ENCODE measurements around the gene PHACTR3.
"Not testable (repeated sequence)": the region's sequence is repeated elsewhere in the genome, so short reads cannot be mapped to it uniquely, and the experiment has no call there.

Gene PHACTR3

GRCh38 chr20:59829054-59829785, 224.9 kb downstream of the PHACTR3 start:
- no peak for DNase-seq (ENCODE audit: low read depth)

DNA sequence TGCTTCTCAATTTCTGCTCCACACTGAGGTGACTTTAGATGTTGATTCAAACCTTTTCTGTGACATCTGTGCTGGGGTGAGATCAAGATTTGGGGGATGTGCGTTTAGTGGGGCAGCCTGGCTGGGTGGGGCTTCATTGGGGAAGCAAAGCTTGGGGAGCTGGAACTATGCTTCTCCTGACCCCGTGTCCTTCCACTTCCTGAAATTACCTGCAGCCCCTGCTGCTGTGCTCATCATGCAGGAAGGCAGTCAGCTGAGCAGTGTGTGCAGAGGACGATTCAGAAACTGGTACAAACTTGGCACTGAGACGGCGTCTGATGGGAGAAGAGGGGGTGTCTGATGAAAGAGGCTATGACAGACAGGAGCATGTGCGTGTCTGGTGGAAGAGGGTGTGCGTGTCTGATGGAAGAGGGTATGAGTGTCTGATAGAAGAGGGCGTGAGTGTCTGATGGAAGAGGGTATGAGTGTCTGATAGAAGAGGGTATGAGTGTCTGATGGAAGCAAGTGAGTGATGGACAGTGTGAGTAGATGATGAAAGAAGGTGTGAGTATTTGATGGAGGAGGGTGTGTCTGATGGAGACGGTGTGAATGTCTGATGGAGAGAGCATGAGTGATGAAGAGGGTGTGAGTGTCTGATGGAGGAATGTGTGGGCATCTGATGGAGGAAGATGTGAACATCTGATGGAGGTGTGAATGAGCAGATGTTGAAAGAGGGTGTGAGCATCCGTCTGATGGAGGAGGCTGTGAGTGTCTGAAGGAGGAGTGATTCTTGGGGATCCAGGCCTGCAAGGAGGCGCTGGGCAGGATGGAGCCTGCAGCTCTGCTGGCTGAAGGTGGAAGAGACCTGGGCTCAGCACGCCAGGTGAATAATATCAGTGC, 225.7 kb downstream of the PHACTR3 start:
- no peak for DNase-seq (ENCODE audit: low read depth)

DNA sequence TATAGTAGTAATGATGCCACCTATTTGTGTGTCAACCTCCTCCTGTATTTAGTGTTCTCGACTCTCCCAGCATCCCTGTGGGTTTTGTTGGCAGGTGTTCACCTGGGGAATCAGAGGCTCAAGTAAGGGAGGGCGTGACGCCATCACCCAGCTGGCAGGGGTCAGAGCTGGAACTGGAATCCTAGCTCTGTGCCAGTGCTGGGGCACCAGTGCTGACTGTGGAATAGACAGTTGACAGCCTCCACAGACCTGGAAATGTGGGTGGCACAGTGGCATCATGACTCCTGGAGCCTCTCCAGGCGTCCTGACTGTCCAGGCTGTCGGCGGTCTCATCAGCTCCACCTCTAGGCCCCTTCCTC, 226.3 kb downstream of the PHACTR3 start:
- no peak for DNase-seq (ENCODE audit: low read depth)

DNA sequence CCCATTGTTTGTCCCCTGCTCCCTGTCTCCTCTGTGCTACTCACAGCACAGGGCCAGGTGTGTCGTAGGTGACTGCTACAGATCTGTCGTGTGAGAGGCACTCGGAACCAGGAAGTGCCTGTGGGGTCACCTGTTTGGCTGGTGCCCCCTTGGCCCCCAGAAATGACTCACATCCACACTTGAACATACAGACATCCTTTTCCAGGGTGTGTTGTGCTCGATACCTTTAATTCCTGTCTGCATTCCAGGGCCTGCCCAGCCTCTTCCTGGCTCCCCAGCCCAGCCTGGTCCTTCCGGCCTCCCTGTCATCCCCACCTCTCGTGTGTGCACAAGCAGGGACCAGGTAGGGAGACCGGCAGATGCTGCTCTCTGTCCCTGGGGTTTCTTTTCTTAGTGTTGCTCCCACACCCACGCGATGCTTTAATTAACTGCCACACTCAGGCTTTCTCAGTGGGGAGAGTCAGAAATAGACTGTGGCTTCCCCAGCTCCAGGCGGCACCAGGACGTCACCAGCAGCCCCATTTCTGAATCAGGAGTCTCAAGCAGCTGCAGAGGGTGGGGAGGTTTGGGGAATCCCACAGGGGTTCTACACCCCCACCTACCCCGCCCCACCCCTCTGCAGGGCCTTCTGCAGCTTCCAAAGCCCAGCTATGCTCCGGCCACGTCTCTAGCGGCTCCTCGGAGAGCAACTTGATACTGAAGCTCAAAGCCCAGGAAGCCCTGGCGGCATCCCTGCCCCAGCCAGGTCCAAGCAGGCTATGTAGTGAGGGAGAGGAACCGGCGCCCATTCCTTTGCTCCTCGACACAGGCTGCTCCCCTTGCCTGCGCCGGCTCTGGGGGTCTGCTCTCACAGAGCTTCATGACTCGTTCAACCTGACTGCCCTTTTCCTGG, 226.9 kb downstream of the PHACTR3 start:
- DNase-seq (ENCODE audit: low read depth) = no peak

DNA sequence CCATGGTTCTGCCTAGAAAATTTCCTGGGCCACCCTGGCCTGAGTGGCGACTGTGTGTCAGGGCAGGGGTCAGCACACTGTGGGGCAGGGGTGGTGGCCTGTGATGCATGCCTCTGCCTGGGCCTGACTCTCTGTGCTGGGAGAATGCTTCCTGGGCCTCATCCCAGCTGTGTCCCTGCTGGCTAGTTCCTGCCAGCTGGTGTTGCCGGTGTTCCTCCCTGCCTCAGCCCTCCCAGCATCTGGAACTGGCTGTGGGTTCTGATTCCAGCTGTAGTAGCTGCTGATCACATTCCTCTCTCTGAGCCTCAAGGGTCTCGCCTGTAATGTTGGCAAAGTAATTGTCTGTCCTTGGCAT, 227.6 kb downstream of the PHACTR3 start:
- DNase-seq (ENCODE audit: low read depth) = no peak

- no peak for DNase-seq (ENCODE audit: low read depth)
Measured at GRCh38 chr20:59832406-59833363, 228.3 kb downstream of the PHACTR3 start.

DNA sequence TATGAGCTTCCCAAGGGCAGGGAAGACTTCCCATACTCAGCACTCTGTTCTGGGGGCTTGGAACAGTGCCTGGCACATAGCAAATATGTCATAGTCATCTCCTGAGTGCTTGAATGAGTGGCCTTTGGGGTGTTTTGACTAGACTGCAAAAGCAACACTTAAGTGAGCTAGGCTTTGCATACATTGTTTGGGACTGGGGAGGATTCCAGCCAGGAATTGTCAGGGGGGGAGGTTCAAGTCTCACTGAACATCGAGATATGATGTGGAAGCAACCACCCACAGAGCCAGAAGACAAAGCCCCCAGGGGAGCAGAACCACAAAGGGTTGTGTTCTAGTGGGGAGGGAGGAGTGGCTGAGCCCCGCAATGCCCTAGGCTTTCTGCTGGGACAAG, 230.7 kb downstream of the PHACTR3 start:
- DNase-seq (ENCODE audit: low read depth) = no peak

- DNase-seq (ENCODE audit: low read depth) = peak; percentile 6
Measured at GRCh38 chr20:59835448-59836395, 231.4 kb downstream of the PHACTR3 start.

DNA sequence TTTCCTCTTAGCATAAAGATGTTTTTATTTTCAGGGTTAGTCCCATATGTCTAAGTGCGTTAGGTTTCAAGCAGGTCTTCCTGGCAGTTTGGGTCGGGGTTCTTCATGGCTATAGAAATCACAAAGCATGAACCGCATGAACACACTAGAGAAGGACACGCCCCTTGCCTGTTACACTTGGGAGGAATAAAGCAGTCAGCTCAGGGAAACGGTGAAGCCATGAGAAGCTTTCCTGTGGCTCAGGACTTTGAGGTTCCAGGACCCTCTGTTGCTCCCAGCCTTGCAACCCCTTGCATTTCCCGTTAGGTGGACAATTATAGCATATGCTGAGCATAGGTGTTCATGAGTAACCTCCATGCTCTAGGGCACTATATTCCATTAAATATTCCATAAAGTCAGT, 232.4 kb downstream of the PHACTR3 start:
- no peak for DNase-seq (ENCODE audit: low read depth)

- DNase-seq (ENCODE audit: low read depth) = no peak
Measured at GRCh38 chr20:59837623-59838394, 233.5 kb downstream of the PHACTR3 start.

DNA sequence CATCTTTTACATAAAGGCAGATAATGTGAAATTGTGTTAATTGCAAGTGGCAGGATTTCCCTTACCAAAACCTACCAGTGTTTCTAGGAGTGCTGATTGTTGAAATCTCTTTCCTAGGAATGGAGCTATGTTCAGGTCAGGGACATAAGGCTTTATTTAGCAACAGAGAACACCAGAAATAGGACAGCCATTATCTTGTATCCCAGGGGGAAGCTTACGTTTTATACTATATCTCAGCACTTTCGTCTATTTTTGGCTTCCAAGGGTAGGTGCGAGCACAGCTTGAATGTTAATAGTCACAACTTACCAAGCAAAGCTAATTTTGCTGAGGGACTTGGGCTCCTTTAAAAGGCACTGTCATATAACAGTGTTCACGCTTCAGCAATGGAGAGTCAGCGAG, 235.1 kb downstream of the PHACTR3 start:
- no peak for DNase-seq (ENCODE audit: low read depth)

GRCh38 chr20:59845472-59845871, 241.1 kb downstream of the PHACTR3 start:
- no peak for DNase-seq (ENCODE audit: low read depth)

- DNase-seq (ENCODE audit: low read depth) = no peak
Measured at GRCh38 chr20:59848182-59848581, 243.8 kb downstream of the PHACTR3 start.

DNA sequence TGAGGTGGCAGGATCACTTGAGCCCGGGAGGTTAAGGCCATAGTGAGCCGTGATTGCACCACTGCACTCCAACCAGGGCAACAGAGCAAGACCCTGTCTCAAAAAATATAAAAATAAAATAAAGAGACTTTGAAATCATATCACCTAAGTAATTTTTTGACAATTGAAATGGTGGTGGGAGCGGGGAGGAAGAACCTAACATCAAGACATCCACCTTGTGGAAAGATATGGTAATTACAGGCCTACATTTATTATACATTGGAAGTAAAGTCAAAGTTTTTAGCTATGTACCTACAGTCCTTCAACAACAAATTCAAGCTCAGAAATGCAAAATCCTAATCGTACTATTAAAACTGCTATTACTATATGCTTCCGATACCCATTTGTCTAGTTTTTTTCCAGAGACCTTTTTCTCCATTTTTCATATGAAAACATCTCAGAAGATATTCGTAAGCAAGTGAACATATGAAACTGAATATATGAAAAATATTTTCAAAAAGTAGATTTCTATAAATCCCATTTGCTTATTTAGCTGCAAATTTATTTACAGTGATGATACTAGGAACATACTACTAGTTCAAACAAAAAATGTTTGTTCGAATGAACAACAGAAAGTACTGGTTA, 245.8 kb downstream of the PHACTR3 start:
- DNase-seq (ENCODE audit: low read depth) = no peak

GRCh38 chr20:59856526-59856925, 252.2 kb downstream of the PHACTR3 start:
- not testable (repeated sequence) for DNase-seq (ENCODE audit: low read depth)

DNA sequence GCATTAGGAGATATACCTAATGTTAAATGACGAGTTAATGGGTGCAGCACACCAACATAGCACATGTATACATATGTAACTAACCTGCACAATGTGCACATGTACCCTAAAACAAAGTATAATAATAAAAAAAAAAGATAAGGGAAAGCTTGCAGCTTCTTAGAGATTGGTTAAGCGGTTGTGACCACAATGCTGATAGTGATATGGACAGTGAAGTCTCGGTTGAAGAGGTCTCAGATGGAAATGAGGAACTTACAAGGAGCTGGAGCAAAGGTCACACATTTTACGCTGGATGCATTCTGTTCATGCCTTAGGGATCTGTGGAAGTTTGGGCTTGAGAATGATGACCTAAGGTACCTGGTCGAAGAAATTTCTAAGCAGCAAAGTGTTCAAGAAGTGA, 252.6 kb downstream of the PHACTR3 start:
- not testable (repeated sequence) for DNase-seq (ENCODE audit: low read depth)

GRCh38 chr20:59857966-59858365, 253.6 kb downstream of the PHACTR3 start:
- no peak for DNase-seq (ENCODE audit: low read depth)

DNA sequence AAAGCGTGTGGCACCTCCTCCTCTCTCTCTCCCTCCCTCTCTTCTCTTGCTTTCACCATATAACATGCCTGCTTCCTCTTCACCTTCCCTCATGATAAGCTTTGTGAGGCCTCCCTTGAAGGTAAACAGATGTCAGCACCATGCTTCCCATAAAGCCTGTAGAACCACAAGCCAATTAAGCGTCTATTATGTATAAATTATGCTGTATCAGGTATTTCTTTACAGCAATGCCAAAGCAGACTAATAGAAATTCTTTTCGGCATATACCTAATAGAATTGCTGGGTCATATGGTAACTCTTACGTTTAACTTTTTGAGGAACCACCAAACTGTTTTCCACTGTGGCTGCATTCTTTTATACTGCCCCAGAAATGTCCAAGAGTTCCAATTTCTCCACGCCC, 254.1 kb downstream of the PHACTR3 start:
- DNase-seq (ENCODE audit: low read depth) = no peak

- DNase-seq (ENCODE audit: low read depth) = no peak
Measured at GRCh38 chr20:59861401-59861800, 257.1 kb downstream of the PHACTR3 start.

All from GM04503 (cell line).